T-helper 22 cell (primary cell): ENCODE results near the gene GIPC3.
"Not testable (repeated sequence)": the region's sequence is repeated elsewhere in the genome, so short reads cannot be mapped to it uniquely, and the experiment has no call there.

ENCODE experiments used
- DNase-seq: peaks from one replicate; pipeline ENCODE4 v3.0.0-alpha.2; 2020; ENCODE audit warnings: low read depth

The GIPC3 gene

DNA sequence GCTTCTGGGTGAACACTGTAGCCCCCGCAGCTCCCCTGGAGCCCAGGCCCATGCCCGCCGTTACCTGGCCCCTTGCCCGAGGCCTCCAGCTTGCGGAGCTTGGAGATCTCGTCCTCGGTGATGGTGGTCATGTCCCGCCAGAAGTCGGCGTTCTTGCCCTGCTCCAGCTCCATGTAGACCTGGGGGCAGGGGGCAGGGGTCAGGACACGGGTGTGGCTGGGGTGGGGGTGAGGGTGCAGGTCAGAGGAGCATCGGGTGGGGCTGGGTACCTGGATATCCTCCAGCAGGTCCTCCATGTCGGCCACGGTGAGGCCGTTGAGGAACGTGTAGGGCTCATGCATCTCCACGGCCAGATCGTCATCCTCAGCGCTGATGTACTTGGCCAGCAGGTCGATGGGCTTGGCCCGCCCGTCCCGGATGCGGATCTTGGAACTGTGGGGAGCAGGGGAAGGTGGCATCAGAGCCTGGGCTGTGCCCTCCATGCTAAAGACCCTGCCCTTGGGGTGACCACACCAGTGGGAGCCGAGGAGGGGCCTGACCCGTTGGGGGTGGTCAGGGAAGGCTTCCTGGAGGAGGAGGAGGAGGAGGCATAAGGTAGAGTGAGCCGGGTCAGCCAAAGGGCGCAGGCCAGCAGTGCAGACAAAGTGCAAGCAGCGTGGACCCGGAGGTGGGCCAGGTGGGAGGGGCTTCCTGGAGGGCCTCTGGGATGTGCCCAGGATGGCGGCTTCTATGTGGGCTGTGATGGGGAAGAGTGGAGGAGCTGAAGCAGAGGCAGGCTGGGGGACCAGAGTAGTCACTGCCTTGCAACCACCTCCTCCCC, 33.7 kb downstream of the GIPC3 start:
- no peak for DNase-seq

DNA sequence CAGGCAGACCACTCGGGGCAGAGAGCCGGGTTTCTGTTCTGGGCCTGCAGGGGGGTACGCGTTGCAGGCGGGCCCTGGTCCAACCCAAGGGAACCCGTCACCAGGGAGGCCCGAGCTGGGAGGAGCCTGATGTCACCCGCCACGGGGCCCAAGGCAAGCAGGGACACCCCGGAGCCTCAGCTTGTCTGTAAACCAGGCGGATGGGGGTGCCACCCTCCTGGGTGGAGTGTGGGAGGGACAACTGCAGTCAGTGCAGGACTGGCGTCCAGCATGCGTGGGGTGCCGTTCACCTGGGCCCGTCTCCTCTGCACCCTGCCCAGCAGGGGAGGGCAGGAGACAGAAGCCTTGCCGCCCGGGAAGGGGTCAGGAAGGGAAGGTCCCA, 34.3 kb downstream of the GIPC3 start:
- no peak for DNase-seq

DNA sequence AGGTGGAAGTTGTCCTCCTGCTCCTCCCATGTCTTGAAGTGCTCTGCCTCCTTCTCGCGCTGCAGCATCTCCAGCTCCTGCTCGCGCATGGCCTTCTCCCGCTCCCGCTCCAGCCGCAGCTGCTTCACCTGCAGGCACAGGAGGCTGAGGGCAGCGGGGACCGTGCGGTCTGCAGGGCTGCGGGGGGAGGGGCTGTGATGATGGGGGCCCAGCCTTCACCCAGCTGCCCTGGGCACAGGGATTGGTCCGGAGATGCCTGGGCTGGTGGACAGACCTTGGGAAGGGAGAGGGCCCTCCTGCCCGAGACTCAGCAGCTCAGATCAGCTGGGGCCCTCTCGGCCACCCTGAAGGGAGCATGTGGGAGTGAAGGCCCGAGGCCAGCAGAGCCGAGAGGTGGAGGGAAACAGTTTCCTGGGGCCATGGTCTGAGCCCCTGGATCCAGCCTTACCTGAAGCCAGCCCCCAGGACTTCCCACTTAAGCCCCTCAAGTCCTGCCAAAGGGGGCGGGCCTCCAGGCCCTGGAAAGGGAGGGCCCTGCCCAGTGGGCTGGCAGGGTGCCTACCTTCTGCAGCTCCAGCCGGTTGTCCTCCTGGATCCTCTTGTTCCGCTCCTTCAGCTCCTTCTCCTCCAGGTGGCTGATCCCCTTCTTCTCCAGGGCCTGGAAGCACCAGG, 35.0 kb downstream of the GIPC3 start:
- no peak for DNase-seq

DNA sequence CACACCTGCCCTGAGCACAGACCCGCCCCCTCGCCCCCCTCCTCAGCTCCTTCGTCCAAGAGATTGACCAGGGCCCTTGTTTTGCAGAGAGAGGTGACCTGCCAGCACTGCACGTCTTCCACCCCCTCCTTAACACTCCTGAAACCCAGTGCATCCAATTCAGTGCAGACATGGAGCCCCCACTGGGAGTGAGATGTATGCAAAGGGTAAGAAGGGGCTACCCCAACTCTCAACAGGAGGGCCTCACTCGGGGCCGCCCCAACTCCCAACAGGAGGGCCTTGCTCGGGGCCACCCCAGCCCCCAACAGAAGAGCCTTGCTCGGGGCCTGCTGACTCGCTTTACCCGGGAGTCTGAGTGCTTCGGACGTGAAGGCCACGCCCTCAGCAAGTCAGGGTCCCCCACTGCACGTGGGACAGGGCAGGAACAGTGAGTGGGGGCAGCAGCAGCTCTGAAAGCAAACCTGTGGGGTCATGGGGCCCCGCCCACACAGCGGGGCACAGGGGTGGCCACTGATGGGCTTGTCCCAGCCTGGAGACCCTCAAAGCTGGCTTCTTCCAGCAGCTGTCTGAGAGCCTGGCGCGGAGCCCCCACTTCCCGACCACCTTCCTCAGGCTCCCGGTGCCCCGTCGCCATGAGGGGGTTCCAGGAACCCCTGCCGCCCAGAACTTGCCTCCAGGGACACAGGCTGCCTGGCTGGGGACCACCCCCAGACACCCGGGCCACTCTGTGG, 35.7 kb downstream of the GIPC3 start:
- DNase-seq, result no peak

DNA sequence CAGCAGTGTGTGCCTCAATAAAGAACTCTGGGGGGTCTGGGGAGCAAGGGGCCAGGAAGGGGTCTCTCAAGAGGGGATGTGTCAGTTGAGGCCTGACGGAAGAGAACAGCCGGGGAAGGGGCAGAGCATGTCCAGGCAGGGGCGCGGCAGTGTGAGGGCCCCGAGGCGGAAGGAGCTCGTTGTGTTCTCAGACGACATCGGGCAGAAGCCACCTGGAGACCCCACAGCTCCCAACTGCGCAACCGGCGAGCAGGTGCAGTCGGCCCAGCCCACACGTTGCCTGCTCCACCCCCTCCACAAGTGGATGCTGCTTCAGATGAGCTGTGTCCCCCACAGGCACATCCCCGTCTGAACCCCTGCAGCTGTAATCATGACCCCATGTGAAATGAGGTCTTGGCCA, 36.4 kb downstream of the GIPC3 start:
- DNase-seq, result no peak

DNA sequence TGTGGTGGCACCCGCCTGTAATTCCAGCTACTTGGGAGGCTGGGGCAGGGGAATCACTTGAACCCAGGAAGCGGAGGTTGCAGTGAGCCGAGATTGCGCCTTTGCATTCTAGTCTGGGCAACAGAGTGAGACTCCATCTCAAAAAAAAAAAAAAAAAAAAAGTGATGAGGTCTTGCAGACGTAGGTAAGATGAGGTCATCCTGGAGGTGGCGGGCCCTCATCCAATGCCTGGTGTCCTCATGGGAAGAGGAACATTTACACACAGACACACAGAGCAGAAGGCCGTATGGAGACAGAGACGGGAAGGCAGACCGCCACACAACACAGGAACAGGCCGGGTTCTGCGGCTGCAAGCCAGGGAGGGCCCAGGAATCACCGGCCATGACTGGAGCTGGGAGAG, 36.9 kb downstream of the GIPC3 start:
- no peak for DNase-seq

DNA sequence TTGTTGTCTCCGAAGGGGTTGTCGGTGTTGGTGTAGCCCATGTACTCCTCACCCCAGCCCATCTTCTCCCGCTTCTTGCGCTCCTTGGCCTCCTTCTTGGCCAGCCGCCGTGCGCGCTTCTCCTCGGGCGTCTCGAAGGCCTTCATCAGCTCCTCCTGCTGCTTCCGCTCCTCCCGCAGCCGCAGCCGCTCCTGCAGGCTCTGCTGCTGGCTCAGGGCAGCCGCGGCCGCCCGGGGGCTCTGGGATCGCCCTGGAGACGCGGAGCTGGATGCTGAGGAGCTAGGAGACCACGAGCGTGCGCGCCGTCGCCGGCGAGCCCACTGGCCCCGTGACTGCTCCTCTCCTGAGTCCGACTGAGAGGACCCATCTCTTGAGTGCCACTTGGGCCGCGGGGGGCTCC, 38.4 kb downstream of the GIPC3 start:
- DNase-seq, result no peak

DNA sequence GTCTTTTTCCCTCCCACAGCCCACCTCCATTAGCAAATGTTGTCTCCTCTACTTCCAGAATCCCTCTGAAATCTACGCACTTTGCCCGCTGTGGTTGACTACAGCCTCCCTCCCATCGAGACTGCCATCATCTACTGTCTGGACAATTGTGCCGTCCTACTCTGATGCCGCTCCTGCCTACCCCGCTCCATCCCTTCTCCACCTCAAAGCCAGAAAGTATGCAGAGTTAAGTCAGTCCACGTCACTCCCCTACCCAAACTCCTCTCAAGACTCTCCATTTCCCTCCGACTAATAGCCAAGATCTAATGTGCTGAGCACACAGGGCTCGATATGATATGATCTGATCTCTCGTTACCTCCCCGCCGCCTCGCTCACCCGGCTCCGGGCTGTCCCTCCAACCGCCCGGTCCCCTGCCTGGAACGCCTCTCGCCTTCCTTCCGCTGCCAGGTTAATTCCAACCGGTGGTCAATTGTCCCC, 40.8 kb downstream of the GIPC3 start:
- no peak for DNase-seq

DNA sequence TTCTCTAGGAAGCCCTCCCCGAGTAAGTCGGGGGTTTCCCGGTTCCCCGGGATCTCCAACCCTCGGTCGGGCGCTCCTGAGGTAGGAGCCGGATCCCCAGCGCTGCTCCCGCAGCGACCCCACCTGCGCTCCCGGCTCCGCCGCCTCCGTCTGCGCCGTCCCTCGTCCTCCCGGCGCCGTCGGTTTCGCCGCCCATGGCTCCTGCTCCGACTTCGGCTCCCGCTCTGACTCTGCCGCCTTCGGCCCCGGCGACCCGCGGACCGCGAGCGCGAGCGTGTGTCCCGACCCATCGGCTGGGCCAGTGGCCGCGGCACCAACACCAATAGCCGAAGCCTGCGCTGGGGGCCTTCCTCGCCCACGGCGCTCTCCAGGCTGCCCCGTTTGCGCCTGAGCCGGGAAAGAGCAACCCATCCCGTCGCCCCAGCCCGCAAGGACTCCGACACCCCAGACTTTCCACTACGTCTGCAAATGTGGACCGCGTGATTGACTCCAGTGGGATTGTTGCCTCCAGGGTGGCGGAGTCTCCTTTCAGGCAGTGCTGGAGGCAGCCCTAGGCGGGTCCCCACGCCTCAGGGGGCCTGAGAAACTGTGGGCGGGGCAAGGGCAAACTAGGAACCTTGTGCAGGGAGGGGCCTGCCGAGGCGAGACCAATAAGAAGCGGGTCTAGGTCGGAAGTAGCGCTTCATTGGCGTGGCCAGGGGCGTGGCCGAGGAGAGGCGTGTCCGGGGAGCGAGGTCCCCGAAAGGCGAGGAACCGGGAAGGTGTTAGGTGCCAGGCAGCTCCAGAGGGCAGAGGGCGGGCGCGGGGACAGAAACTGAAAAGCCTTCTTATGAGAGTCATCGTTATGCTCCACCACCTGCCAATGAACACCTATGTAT, 41.4 kb downstream of the GIPC3 start, which contains the start of gene CACTIN:
TSS of gene CACTIN (minus strand) at position 318 of the 878 bp plus-strand sequence. CDS start at position 290, 28 bp downstream.
- DNase-seq, result peak; percentile 97

DNA sequence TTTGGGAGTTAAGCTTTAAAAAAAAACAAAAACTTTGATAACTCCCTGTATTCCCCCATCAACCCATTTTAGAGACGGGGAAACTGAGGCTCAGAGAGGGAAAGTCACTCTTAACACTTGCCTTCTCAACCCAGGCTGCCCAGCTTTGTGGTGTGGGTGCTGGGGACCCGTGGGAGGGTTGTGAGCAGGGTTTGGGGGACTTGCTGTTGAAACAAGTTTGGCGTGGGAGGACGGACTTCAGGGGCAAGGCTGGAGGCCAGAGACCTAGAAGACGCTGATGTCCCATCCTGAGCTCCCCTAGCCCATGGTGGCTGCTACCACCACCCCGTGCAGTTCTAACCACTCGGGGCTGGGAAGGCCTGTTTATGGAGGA, 42.1 kb downstream of the GIPC3 start:
- no peak for DNase-seq

DNA sequence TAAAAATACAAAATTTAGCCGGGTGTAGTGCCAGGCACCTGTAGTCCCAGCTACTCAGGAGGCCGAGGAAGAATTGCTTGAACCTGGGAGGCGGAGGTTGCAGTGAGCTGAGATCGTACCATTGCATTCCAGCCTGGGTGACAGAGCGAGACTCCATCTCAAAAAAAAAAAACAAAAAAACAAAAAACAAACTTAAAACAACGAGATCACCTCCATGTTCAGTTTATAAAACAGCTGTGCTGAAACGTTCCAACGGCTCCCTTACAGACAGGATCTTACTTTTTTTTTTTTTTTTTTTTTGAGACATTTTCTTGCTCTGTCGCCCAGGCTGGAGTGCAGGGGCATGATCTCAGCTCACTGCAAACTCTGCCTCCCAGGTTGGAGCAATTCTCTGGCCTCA, 43.5 kb downstream of the GIPC3 start:
- DNase-seq, result not testable (repeated sequence)

DNA sequence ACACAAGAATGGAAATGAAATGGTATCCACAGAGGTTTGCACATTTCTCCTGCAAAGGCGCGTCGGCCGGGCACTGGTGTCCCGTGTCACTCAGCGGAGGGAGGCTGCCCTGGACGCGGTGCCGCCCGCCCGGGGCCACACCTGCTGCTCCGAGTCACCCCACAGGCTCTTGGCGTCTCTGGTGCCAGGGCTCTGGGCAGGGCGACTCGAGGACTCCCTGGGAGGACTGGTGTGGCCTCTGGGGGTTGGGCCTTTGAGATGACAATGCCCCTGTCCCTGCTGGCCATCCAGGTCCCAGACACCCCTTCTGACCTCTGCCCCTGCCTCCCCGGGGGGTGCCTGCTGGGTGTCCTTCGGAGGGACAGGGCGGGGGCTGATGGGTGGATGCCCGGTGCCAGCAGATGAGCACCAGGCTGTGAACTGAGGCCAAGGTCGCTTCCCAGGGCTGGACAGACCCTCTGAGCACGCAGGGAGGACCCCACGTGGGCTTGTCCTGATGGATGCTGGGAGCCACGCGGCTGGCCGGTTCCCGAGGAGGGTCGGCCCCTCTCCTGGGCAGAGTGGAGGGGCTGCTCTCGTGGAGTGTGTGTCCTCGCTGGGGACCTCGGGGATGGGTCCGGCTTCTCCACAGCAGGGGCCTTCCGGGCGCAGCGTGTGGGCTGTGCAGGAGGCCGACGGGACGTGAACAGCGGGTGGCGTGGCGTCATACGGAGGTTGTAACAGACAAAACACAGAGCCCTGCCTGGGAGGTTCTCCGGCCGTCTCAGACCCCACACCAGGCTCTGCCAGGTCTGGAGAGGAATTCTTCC, 46.0 kb downstream of the GIPC3 start:
- DNase-seq, result no peak

DNA sequence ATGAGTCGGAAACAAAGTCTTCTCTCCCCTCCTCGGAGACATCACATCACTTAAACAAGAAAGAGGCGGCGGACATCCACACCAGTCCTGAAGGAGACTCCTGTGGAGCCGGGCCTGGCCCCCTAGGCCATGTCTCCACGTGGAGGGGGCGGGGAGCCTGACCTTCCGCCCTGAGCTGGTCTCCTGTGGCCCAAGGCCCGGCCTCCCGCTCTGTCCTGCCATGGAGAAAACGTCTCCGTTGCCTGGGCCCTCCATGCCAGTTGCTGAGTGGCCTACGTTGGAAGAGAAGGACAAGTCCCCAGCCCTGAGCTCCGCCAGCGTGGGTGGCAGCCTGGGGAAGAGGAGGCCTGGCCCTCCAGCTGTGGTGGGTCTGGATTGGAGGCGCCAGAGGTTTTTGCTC, 46.8 kb downstream of the GIPC3 start:
- no peak for DNase-seq

DNA sequence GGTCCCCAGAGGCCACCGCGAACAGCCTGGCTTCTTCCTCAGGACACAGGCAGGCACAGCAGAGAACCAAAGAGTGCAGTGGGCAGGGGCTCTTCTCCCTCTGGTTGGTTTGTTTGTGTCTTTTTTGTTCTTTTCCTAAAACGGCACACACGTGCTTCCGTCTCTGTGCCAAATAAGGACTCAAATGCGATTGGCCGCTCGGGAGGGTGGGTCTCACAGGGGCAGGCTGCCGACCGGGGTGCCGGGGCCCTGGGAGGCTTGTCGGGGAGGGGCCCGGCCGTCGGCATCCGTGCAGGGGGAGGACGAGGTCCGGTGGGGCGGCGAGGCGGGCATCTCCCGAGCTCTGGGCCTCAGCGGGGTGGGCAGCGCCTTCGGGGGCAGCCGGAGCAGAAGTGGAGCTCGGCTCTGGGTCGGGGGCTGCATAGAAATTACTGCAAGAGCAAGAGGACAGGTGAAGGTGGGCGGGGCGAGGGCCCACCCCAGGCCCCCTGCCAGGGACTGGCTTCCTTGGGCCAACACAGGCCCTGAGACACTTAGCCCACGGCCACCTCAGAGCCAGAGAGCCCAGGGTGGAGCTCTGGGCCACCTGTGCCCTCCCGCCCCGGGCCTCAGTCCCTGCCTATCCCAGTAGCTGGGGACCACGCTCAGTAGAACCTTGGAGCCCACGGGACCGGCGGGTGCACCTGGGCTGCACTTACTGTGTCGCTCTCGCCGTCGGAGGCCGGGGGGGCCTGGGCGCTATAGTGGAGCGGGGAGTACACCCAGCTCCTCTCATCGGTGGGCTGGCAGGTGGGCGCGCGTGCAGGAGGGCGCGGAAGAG, 47.7 kb downstream of the GIPC3 start:
- DNase-seq, result no peak

DNA sequence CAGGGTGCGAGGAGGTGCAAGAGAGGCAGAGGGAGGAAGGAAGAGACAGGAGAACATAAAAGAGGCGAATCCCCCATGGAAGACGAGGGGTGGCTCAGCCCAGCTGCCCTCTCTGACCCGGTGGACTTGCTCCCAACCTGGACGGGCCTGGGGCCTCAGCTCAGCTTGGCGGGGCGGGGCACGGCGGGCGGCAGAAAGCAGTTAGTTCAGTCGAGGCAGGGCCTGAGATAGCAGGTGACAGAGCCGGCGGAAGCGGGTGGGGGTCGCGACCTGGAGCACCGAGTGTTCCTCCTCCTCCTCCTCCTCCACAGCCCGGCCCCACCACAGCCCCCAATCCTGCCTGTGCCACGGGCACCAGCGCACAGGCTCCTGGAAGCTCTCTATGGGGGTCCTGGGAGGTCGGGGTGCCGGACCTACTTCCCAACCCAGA, 48.3 kb downstream of the GIPC3 start:
- DNase-seq, result no peak

DNA sequence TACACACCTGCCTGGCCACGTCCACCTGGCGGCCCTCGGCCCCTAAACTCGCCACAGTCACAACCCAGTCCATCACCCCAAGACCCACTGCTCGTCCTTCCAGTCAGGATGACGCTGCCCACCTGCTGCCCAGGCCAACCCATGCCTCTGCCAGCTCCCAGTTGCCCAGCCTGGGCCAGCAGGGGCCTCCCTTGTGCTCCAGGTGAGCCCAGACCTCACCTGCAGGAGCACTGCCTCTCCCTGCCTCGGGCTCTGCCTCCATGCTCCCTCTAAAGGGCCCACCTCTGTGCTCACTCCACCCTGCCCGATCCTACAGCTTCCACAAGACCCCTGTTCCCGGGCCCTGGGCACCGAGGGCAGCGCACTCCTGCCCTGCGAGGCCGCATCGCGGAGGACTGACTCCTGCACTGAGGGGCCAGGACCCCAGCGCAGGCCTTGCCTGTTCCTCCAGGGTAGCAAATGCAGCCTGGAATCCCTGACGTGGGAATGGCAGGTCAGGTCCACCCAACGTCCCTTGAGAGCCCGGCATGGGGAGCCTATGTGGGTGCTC, 49.3 kb downstream of the GIPC3 start:
- no peak for DNase-seq

DNA sequence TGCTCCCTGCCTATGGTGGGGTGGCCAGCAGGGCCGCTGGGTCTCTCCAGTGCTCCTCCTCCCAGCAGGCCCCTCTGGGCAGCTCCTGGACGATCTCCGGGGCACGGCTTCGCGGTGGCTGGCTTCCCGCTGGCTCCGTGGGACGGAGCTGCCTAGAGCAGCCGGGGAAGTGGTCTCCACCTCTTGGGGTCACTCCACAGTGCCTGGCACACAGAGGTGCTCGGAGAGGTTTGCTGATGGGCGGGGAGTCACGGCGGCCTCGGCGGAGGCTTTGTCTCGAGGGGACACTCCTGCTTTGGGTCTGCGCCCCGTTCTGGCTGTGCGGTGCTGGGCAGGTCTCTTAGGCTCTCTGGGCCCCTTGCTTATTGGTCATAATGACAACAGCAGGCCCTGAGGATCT, 51.2 kb downstream of the GIPC3 start:
- no peak for DNase-seq

DNA sequence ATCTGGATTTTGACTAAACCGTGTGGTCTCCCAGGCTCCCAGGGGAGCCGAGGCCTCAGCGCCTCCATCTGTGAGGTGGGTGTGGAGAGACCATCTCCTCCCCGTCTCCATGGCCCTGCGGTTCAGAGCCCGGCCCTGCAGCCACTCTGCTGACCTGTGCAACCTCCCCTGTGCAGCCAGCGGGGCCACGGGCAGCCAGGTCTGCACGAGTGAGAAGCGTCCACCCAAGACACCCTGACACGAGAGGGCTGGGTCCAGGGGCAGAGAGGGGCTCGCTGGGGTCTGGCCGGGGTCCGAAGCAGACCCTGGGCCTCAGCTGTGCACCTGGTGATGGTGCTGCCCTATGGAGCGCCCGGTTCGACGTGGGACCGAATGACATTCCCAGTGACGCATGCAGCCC, 51.7 kb downstream of the GIPC3 start:
- DNase-seq, result no peak

DNA sequence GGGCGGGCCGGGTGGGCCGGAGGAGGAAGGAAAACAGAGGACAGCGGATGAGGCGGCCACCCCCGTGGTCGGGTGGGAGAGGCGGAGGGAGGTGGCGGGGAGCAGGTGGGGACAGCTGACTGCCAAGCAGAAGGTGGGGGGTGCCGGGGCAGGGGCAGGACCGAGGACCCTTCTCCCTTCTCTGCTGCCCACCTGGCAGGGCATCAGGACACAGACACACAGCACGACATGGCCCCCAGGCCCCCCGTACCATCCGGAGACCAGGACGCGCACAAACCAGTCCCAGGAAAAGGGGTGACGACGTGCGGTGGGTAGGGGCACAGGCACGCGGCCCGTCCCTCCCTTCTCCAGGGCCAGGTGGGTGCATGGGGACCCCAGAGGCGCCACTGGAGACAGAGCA, 52.3 kb downstream of the GIPC3 start:
- no peak for DNase-seq
